RKO (cell line): ENCODE results near the gene IMPDH2.
A peak's percentile ranks its signal among the peaks of the same experiment; 100 is the strongest.
"Not testable (repeated sequence)": the region's sequence is repeated elsewhere in the genome, so short reads cannot be mapped to it uniquely, and the experiment has no call there.

Experiments used
- DNase-seq: peaks from one replicate; pipeline ENCODE4 v3.0.0-alpha.2; 2016; ENCODE audit warnings: low spot score

The IMPDH2 gene

DNA sequence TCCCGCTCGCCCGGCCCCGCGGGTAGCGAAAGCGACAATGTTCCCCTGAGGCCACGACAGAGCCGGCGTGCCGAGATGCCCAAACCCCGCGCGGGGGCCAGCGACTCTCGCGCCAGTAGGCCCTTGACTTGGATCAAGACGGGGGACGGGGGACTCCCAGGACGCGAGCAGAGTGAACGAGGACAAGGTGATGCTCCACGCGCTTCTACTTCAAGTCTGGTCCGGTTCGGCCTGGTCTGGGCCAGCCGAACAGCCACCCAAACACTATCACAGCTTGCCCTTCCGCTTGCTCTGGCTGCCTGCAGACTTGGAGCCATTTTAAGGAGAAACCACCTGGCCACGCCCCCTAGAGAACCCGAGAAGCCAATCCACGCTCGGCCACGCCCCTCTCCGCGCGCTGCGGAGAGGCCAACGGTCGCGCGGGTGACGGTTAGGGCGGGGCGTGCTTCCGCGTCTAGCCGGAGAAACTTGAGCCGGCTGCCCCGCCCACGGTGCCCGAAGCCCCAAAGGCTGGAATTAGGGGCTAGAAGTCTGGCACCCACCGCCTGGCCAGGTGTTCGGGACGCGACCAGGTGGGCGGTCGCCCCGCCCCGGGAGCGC, 7.9 kb downstream of the IMPDH2 start:
- peak; percentile 97 for DNase-seq

DNA sequence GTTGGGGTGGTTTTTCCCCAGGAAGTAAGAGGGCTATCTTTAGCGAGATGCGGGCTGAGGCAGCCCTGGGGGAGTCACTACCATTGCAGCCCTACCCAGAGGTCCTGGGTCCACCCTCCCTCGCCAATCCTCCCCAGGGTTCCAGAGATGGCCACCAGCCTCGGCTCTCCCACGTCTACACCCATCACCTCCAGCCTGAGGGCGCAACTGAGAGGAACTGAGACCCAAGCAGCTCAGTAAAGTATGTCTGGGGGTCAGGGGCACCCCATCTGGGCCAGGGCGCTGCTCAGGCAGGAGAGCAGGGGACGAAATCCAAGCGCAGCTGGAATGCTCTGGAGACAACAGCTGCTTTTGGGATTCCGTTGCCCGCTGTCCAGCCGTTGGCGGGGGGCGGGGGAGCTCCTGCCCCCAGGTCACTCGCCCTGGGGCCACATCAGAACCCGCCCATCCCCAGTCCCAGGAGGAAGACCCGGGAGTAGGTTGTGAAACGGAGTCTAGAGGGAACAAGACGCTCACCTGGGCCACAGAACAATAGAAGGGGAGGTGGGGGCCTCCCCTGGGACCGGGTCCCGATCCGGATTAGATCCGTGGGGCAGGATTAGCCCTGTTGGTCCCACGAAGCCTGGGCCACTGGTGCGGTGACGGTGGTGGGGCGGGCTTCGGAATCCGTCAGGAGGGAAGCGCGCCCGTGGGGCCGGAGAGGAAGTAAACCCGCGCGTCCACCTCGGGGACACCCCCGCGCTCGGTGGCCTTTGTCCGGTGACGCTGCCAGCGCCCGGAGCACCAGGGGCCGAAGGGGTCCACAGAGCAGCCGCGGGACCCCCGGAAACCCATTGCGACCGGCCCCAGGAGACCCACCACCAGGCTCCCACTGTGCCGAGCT, 8.6 kb downstream of the IMPDH2 start:
- DNase-seq, result peak; percentile 62

DNA sequence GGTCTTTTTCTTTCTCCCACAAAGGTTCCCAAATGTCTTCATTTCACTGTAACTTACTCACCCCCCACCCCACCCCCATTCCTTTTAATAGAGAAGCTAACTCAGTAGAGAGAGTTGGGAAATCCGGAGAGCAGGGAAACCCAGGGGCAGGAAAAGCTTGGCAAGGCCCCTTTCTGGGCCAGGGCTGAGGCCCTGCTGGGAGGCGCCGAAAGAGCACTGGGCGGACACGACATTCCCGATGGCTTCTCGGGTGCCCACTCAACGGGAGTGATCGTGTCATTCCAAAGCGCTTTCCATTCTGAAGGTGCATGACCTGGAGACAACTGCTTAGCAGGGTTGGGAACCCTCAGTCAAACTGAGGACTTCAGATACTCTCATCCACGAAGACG, 9.3 kb downstream of the IMPDH2 start:
- DNase-seq, result peak; percentile 63

DNA sequence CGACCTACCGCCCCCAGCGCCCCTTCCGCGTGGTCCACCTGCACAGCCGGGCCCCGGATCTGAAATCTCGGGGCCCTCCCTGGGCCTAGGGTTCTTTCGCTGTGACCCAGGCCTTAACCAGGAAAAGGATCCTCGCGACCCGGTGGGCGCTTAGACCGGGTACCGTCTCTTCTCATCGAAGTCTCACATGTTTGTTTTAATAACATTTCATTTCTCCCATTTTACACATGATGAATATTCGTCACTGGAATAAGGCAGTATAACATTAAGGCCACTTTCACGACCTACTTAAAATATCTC, 10.5 kb downstream of the IMPDH2 start:
- DNase-seq, result no peak

DNA sequence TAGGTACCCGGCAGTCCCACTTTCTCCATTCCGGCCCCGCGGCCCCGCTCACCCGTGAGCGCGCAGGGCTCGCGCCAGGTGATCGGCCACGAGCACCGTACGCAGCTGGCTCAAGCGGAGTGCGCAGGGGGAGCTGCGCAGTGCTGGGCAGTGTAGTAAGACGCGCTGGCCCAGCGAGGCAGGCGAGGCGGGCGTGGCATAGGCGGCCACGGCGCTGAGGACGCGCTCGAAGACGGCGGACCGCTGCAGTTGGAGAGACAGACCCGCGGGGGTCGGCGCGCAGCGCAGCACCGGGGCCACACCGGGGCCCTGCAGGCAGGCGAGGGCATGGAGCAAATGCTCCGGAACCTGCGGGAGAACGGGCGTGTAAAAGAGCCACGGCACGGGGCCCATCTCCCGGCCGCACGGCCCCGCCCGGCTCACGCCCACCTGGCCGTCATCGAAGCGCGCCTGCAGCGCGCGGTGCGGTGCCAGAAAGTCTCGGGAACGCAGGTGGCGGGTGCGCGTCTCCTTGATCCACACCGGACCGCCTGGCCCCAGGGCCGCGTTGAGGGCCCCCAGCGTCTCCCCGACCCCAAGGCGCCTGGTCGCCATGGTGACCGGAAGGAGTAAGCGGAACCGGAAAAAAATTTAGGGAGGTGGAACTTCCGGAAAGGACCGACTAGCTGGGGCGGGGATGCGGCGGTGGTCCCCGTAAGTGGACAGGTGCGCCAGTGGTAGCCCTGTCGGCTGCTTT, 11.1 kb downstream of the IMPDH2 start, which contains the start of gene DALRD3:
TSS of gene DALRD3 (minus strand) at position 610 of the 736 bp plus-strand sequence. CDS start at position 594, 16 bp downstream.
- peak; percentile 78 for DNase-seq

DNA sequence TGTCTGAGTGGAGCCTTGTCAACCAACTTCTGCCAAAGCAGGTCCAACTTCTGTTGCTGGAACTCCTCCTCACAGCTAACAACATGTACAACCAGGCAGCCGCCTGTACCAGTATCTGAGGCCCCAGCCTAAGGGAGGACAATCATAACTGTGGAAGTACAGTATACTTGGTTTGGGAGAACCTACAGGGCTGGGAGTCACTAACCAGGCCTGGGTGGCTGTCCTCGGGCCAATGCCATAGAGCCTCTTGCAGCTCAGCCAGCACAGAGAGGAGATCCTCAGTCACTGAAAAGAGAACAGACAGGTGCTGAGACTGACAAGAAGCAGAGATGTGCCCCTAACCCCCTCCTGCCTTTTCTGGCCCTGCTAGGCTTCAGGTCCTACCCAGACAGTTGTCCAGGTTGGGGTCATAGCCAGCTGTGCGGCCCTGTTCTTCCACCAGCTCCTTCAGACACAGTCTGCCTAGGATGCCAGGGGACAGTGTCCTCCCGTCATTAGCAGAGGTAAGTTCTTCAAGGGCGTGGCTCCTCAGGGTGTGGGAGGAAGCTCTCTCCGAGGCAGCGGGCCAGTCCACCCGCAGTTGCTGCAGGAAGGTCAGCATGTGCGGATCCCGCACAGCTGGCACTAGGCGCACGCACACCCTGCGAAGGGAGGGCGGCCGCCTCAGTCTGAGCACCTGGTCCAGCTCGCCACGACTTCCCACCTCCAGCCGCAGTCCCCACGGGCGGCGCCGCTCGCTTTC, 11.8 kb downstream of the IMPDH2 start:
- DNase-seq, result peak; percentile 32

DNA sequence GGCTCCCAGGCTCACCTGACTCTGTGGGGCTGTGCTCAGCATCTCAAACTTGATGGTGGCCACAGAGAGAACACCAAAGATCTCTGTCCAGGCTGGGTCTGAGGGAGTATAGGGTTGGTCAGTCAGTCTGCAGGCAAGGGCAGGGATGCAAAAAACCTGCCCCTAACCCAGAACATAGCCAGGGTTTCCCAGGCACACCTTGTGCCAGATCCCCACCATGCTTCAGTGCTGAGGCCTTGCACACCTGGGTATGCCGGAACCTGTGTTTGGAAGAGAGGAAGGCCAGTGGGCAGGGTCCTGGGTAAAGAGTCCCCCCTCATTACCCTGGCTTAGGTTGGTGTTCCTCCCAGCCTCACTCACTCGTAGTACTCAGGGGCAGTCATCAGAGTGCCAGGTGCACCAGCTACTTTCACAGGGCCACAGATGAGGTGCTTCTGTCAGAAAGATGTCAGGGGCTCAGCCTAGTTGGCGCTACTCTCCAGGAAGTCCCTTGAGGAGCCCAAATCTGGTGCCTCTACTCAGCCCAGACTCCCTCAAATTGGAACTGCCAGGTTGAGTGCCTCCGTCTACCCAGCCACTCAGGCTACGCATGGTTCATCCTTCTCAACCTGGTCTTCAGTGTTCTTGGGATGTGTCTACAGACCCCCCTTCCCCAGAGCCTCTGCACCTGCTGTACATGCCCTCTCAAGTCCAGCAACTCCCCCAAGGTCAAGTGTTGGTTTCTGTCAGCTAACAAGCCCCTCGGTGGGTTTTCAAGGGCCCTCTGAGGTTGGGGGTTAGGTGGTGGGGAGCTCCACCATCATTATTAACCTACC, 12.6 kb downstream of the IMPDH2 start:
- no peak for DNase-seq

DNA sequence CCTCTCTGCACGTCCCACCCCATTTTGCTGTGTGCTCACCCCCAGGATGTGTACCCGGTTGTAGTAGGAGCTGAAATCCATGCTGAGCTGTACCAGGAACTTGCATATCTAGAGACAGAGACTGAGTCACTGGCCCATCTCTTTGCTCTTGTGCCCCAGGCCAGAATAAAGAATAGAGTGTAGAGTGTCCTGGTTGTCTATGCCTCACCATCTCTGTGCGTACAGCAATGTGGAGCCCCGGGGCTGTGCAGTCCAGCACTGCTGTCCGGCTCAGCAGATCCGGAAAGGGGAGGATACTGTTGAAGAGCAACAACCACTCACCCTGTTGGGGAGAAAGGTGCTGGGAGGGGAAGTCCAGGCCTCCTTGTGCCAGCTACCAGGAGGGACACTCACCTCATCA, 13.4 kb downstream of the IMPDH2 start:
- DNase-seq, result no peak

DNA sequence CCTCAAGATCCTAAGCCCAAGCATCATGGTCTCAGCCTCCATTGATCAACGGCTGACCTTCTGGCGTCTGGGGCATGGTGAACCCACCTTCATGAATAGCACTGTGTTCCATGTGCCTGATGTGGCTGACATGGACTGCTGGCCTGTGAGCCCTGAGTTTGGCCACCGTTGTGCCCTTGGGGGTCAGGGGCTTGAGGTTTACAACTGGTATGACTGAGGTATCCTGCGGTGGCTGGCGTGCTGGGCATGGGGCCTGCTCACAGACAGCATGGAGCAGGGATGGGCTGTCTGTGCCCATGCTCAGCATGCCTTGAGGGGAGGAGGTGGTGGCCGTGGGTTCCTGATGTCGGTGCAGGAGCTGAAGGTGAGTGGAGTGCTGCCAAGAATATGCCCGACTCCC, 14.1 kb downstream of the IMPDH2 start:
- DNase-seq, result no peak

DNA sequence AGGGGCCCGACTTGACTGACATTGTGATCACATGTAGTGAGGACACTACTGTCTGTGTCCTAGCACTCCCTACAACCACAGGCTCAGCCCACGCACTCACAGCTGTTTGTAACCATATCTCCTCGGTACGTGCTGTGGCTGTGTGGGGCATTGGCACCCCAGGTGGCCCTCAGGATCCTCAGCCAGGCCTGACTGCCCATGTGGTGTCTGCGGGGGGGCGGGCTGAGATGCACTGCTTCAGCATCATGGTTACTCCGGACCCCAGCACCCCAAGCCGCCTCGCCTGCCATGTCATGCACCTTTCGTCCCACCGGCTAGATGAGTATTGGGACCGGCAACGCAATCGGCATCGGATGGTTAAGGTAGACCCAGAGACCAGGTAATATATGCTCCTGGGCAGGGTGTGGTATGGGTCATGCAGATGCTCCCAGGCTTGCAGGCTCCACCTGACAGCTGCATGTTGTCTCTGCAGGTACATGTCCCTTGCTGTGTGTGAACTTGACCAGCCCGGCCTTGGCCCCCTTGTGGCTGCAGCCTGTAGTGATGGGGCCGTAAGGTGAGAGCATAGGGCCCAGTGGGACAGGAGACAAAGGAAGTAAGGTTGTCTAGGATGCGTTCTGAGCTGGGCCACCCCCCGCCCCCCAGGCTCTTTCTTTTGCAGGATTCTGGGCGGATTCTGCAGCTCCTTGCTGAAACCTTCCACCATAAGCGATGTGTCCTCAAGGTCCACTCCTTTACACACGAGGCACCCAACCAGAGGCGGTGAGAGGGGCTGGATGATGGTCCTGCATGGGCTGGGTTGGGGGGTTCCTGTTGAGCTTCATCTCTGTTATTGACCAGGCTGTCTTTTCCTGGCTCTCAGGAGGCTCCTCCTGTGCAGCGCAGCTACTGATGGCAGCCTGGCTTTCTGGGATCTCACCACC, 15.2 kb downstream of the IMPDH2 start:
- DNase-seq, result no peak

DNA sequence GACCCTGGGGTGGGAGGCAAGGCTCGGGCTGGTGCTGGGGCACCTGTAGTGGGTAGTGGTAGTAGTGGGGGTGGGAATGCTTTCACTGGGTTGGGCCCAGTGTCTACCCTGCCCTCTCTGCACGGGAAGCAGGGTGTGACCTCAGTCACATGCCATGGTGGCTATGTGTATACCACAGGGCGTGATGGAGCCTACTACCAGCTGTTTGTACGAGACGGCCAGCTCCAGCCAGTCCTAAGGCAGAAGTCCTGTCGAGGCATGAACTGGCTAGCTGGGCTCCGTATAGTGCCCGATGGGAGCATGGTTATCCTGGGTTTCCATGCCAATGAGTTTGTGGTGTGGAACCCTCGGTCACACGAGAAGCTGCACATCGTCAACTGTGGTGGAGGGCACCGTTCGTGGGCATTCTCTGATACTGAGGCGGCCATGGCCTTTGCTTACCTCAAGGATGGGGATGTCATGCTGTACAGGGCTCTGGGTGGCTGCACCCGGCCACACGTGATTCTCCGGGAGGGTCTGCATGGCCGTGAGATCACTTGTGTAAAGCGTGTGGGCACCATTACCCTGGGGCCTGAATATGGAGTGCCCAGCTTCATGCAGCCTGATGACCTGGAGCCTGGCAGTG, 16.0 kb downstream of the IMPDH2 start:
- no peak for DNase-seq

DNA sequence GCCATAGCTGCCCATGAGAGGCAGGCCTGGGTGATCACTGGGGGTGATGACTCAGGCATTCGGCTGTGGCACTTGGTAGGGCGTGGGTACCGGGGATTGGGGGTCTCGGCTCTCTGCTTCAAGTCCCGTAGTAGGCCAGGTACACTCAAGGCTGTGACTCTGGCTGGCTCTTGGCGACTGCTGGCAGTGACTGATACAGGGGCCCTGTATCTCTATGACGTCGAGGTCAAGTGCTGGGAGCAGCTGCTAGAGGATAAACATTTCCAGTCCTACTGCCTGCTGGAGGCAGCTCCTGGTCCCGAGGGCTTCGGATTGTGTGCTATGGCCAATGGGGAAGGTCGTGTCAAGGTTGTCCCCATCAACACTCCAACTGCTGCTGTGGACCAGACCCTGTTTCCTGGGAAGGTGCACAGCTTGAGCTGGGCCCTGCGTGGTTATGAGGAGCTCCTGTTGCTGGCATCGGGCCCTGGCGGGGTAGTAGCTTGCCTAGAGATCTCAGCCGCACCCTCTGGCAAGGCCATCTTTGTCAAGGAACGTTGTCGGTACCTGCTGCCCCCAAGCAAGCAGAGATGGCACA, 16.7 kb downstream of the IMPDH2 start:
- DNase-seq, result no peak

DNA sequence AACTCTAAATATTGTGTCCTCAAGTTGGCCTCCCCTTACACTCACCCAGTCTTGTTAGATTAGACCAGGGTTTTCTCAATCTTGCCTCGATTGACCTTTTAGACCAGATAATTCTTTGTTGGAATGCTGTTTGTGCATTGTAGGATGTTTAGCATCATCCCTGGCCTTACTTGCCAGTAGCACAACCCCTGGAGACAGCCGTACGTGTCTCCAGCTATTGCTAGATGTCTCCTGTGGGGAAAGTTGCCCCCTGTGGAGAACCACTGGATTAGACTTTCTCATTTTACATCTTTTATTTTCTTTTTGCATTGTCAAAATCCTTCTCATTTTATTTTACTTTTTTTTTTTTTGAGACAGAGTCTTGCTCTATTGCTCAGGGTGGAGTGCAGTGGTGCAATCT, 19.8 kb downstream of the IMPDH2 start:
- no peak for DNase-seq

DNA sequence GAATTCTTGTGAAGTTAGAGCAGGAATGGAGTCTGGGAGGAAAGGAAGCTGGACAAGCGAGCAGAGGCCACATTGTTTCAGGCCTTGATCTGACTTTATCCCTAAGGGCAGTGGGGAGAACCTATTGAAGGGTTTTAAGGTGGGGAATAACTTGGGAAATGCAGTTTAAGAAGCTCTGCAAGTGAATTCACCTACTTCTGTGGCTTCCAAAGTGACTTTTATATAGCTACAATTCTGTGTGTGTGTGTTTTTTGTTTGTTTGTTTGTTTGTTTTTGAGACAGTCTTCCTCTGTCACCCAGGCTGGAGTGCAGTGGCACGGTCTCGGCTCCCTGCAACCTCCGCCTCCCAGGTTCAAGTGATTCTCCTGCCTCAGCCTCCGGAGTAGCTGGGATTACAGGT, 20.6 kb downstream of the IMPDH2 start:
- not testable (repeated sequence) for DNase-seq

DNA sequence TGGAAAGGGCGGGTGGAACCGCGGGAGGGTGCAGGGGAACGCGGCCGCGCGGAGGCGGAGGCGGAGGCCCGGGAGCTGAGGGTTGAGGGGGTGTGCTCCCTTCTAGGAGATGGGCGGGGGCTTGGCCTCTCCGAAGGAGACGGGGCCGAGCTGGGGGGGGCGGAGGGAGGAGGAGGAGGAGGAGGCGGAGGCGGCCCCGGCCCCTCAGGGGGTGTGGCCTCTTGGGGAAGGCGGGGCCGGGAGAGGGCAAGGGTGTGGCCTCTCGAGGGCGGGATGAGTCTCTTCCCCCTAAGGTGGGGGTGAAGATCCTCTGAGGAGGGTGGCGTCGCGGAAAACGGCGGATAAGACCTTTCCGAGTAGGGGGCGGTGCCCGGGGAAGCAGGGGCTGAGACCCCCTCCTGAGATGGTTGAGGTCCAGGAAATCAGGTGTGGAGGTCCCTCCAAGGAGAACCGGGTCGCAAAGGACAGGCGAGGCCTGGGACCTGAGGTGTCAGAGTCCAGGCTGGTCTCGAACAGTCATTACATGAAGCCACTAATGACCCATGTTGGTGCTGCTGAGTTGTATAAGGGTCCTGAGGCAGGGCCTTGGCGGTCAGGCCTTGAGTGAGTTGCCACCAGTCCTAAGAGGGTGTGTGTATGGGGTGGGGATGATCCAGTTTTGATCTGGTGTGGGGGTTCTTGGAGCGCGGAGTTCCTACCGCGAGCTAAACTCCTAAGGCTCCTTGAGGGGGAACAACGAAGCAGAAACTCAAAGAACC, 21.2 kb downstream of the IMPDH2 start:
- DNase-seq, result peak; percentile 81

DNA sequence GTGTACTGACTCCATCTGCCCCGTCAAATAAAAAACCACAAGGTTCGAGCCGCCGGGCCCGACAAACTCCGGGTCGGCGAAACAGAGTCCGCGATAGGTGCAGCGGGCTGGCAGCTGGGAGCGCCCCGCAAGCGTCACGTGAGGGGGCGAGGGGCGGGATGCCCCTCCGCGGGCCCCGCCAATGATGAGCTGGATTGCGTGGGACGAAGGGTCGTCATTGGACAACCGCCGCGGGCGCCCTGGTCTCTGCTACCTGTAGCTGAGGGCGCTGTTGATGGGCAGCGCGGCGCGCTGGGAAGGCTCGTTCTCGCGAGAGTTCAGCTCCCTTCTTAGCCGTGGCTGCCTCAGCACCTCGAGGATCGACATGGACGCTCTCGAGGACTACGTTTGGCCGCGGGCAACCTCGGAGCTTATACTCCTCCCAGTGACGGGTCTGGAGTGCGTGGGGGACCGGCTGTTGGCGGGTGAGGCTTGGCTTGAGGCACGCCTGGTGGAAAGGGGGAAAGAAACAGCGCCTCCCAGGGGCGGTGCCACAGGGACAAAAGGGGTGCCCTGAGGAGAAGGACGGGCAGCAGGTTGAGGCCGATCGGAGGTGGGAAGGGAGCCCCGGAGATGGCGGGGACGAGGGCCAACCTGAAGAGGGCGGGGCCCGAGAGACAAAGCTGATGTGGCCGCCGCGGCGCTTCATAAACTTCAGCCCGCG, 22.0 kb downstream of the IMPDH2 start, which contains the start of gene WDR6:
TSS of gene WDR6 (plus strand) at position 324 of the 703 bp plus-strand sequence. CDS start at position 365, 41 bp downstream.
- DNase-seq, result peak; percentile 97

DNA sequence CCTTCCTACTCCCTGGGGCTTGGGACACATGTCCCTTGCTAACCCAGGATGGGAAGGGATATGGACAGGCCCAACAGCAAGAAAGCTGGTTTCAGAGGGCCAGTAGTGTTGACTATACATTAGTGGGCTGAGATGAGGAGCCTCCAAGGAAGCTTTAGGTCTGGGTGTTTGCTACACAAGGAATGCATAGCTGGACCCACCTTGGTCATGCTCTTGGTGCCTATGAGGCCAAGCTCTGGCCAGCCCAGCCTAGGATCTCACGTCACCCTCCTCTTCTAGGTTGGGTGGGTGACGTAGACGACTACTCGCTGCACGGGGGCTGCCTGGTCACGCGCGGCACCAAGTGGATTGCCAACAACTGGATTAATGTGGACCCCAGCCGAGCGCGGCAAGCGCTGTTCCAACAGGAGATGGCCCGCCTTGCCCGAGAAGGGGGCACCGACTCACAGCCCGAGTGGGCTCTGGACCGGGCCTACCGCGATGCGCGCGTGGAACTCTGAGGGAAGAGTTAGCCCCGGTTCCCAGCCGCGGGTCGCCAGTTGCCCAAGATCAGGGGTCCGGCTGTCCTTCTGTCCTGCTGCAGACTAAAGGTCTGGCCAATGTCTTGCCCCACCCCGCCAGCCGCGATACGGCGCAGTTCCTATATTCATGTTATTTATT, 22.7 kb downstream of the IMPDH2 start:
- DNase-seq, result no peak
